Neural cell (in vitro differentiated cells): ENCODE data around the gene TRIM24.

Experiments
- CTCF ChIP-seq: fragments of 450-650 bp; IDR thresholded peaks from 2 replicates; pipeline ENCODE4 v1.5.1; 2014; ENCODE audit warnings: antibody characterized with exemption, mild to moderate bottlenecking, moderate library complexity; ENCODE audit not compliant: poor library complexity, severe bottlenecking
- EP300 ChIP-seq: fragments of 450-650 bp; conservative IDR thresholded peaks from 2 replicates; pipeline ENCODE4 v1.6.1; 2014; ENCODE audit warnings: antibody characterized with exemption, mild to moderate bottlenecking, moderate library complexity; ENCODE audit not compliant: poor library complexity, severe bottlenecking
- EZH2 ChIP-seq: fragments of 200-600, 300-800 bp; shearing (Covaris generic), sonication (generic); IDR thresholded peaks from 2 replicates; pipeline ENCODE4 v1.6.1; 2014; ENCODE audit warnings: antibody characterized with exemption, low read length, borderline replicate concordance, mild to moderate bottlenecking; ENCODE audit not compliant: insufficient read depth, poor library complexity, severe bottlenecking
- MXI1 ChIP-seq: fragments of 450-650 bp; conservative IDR thresholded peaks from 2 replicates; pipeline ENCODE4 v1.6.1; 2014; ENCODE audit warnings: antibody characterized with exemption, mild to moderate bottlenecking; ENCODE audit not compliant: poor library complexity, severe bottlenecking
- POLR2AphosphoS5 ChIP-seq: IDR thresholded peaks from 2 replicates; pipeline ENCODE4 v1.6.1; 2012
- RAD21 ChIP-seq: fragments of 450-650 bp; conservative IDR thresholded peaks from 2 replicates; pipeline ENCODE4 v1.6.1; 2014; ENCODE audit warnings: antibody characterized with exemption, mild to moderate bottlenecking, moderate library complexity
- SMC3 ChIP-seq: fragments of 450-650 bp; conservative IDR thresholded peaks from 2 replicates; pipeline ENCODE4 v1.6.1; 2014; ENCODE audit warnings: antibody characterized with exemption, mild to moderate bottlenecking, moderate library complexity; ENCODE audit not compliant: poor library complexity
- TAF1 ChIP-seq: IDR thresholded peaks from 2 replicates; pipeline ENCODE4 v1.6.1; 2012; ENCODE audit warnings: low read depth
- TF ChIP-seq, protein P1 (sequence below): IDR thresholded peaks from 2 replicates; pipeline ENCODE4 v1.6.1; 2012; ENCODE audit warnings: borderline replicate concordance

- TF ChIP-seq TAF1, result no peak
- no peak for TF ChIP-seq CTCF
- TF ChIP-seq POLR2AphosphoS5, result no peak
- no peak for TF ChIP-seq EZH2
- no peak for TF ChIP-seq RAD21
- TF ChIP-seq, protein P1, sequence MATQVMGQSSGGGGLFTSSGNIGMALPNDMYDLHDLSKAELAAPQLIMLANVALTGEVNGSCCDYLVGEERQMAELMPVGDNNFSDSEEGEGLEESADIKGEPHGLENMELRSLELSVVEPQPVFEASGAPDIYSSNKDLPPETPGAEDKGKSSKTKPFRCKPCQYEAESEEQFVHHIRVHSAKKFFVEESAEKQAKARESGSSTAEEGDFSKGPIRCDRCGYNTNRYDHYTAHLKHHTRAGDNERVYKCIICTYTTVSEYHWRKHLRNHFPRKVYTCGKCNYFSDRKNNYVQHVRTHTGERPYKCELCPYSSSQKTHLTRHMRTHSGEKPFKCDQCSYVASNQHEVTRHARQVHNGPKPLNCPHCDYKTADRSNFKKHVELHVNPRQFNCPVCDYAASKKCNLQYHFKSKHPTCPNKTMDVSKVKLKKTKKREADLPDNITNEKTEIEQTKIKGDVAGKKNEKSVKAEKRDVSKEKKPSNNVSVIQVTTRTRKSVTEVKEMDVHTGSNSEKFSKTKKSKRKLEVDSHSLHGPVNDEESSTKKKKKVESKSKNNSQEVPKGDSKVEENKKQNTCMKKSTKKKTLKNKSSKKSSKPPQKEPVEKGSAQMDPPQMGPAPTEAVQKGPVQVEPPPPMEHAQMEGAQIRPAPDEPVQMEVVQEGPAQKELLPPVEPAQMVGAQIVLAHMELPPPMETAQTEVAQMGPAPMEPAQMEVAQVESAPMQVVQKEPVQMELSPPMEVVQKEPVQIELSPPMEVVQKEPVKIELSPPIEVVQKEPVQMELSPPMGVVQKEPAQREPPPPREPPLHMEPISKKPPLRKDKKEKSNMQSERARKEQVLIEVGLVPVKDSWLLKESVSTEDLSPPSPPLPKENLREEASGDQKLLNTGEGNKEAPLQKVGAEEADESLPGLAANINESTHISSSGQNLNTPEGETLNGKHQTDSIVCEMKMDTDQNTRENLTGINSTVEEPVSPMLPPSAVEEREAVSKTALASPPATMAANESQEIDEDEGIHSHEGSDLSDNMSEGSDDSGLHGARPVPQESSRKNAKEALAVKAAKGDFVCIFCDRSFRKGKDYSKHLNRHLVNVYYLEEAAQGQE, result no peak
- no peak for TF ChIP-seq MXI1
- no peak for TF ChIP-seq EP300
- no peak for TF ChIP-seq SMC3
These were observed 147.4 kb downstream of the TRIM24 start for GRCh38 chr7:138607216-138608126.
